Peyer's patch (tissue), 4 donors: Measurements from ENCODE around the gene HTR3A. TPM values are rescaled to one million over a fixed set of nuclear protein-coding genes. Genes with fewer than 3 reads are reported as not detected.

Experiments
- DNase-seq, 3 donors: peaks; one replicate each; pipeline ENCODE4 v3.0.0-alpha.2; 2017 to 2019
- H3K27ac ChIP-seq, 4 donors: fragments of 200-600 bp; sonication (generic); one replicate each; pipeline ENCODE4 v1.5.1; 2016 to 2019
- H3K27me3 ChIP-seq, 2 donors: fragments of 200-600 bp; sonication (generic); one replicate each; pipeline ENCODE4 v1.5.1; 2019
- H3K36me3 ChIP-seq, 3 donors: fragments of 200-600 bp; sonication (generic); one replicate each; pipeline ENCODE4 v1.5.1; 2016 to 2019
- H3K4me1 ChIP-seq, 4 donors: fragments of 200-600 bp; sonication (generic); one replicate each; pipeline ENCODE4 v1.5.1; 2016 to 2019
- H3K4me3 ChIP-seq, 4 donors: fragments of 200-600 bp; sonication (generic); 1 replicate in 3 of 4; 2 replicates in 1 of 4; pipeline ENCODE4 v1.5.1; 2016 to 2019; ENCODE audit warnings: mild to moderate bottlenecking in 1 of 4
- H3K9me3 ChIP-seq, 4 donors: fragments of 200-600 bp; sonication (generic); one replicate each; pipeline ENCODE4 v1.5.1; 2016 to 2019; ENCODE audit warnings: mild to moderate bottlenecking in 1 of 4
- CTCF ChIP-seq, 6 experiments: fragments of 450-650 bp in 4 of 6; fragments of 200-600 bp in 2 of 6; sonication (generic) in 1 of 6; IDR thresholded peaks; one replicate each; pipeline ENCODE4 v1.5.1; 2017 to 2019; ENCODE audit warnings: antibody characterized with exemption in 6 of 6, mild to moderate bottlenecking in 3 of 6, moderate library complexity in 1 of 6
- POLR2A ChIP-seq, 2 donors: fragments of 450-650 bp; IDR thresholded peaks; one replicate each; pipeline ENCODE4 v1.5.1; 2017; ENCODE audit warnings: antibody characterized with exemption in 2 of 2, mild to moderate bottlenecking in 2 of 2, moderate library complexity in 2 of 2
- total RNA-seq, 4 donors: library from RNA; depleted of rRNA; stranded (reverse); fragments of >200 nt; gene quantifications; one replicate each; pipeline ENCODE4 v1.1.0, GENCODE V29; 2016

Gene HTR3A
- total RNA-seq, 4 donors from 2014 or later: 0.80 to 1.7 (median 0.95) TPM; not detected in 1

- H3K27me3 ChIP-seq: no peaks in the 10 kb centered on the region
- H3K4me3 ChIP-seq: no peak overlapping the region
- TF ChIP-seq POLR2A (IDR thresholded peaks at IDR 0.05) (no peak), CTCF (IDR thresholded peaks at IDR 0.05) (no peak)
- no peaks in the 10 kb centered on the region for H3K9me3 ChIP-seq
- no peaks in the 10 kb centered on the region for H3K36me3 ChIP-seq
- no peak overlapping the region for H3K27ac ChIP-seq
- no peak for DNase-seq
- H3K4me1 ChIP-seq: no peaks in the 10 kb centered on the region
Measured at GRCh38 chr11:114008331-114008730, 33.4 kb downstream of the HTR3A start.

- H3K36me3 ChIP-seq: no peaks in the 10 kb centered on the region
- no peaks in the 10 kb centered on the region for H3K9me3 ChIP-seq
- H3K4me3 ChIP-seq: no peak overlapping the region
- no peaks in the 10 kb centered on the region for H3K4me1 ChIP-seq
- H3K27me3 ChIP-seq: no peaks in the 10 kb centered on the region
- no peak for TF ChIP-seq CTCF (IDR thresholded peaks at IDR 0.05)
- DNase-seq: no peak
- H3K27ac ChIP-seq: no peak overlapping the region
Measured at GRCh38 chr11:114010931-114011330, 36.0 kb downstream of the HTR3A start.

GRCh38 chr11:114011443-114011842 is 36.5 kb downstream of the HTR3A start:
- TF ChIP-seq POLR2A (IDR thresholded peaks at IDR 0.05) (no peak), CTCF (IDR thresholded peaks at IDR 0.05) (no peak)
- Histone ChIP-seq H3K4me3 (no peak overlapping the region), H3K27ac (no peak overlapping the region), H3K36me3 (no peaks in the 10 kb centered on the region), H3K9me3 (no peaks in the 10 kb centered on the region), H3K4me1 (no peaks in the 10 kb centered on the region), H3K27me3 (no peaks in the 10 kb centered on the region)
- no peak for DNase-seq

GRCh38 chr11:114015117-114015516 is 40.2 kb downstream of the HTR3A start:
- Histone ChIP-seq H3K9me3 (no peaks in the 10 kb centered on the region), H3K4me3 (no peak overlapping the region), H3K36me3 (no peaks in the 10 kb centered on the region), H3K4me1 (no peaks in the 10 kb centered on the region), H3K27ac (no peak overlapping the region), H3K27me3 (no peaks in the 10 kb centered on the region)
- no peak for DNase-seq
- TF ChIP-seq CTCF (IDR thresholded peaks at IDR 0.05) (no peak), POLR2A (IDR thresholded peaks at IDR 0.05) (no peak)

- H3K27ac ChIP-seq: no peak overlapping the region
- H3K9me3 ChIP-seq: no peaks in the 10 kb centered on the region
- H3K4me3 ChIP-seq: no peak overlapping the region
- H3K27me3 ChIP-seq: no peaks in the 10 kb centered on the region
- H3K4me1 ChIP-seq: no peaks in the 10 kb centered on the region
- TF ChIP-seq CTCF (IDR thresholded peaks at IDR 0.05) (no peak), POLR2A (IDR thresholded peaks at IDR 0.05) (no peak)
- DNase-seq: no peak
- H3K36me3 ChIP-seq: no peaks in the 10 kb centered on the region
Measured at GRCh38 chr11:114016986-114017385, 42.1 kb downstream of the HTR3A start.

- no peaks in the 10 kb centered on the region for H3K4me1 ChIP-seq
- no peak overlapping the region for H3K27ac ChIP-seq
- TF ChIP-seq POLR2A (IDR thresholded peaks at IDR 0.05) (no peak), CTCF (IDR thresholded peaks at IDR 0.05) (no peak)
- no peaks in the 10 kb centered on the region for H3K27me3 ChIP-seq
- no peaks in the 10 kb centered on the region for H3K9me3 ChIP-seq
- H3K4me3 ChIP-seq: no peak overlapping the region
- no peaks in the 10 kb centered on the region for H3K36me3 ChIP-seq
- no peak for DNase-seq
Measured at GRCh38 chr11:114017723-114018122, 42.8 kb downstream of the HTR3A start.
